Measurements from ENCODE around the gene C8A.

C8A gene

GRCh38 chr1:56854521-56855099 lies at the start of gene C8A:
C8A (plus strand) TSS chr1:56854797; CDS start chr1:56854902, 105 bp downstream.
- no peak for DNase-seq (ENCODE audit: low read depth)

- no peak for DNase-seq (ENCODE audit: low read depth)
Observed at GRCh38 chr1:56806804-56807203, 47.8 kb upstream of the C8A start.

- DNase-seq (ENCODE audit: low read depth), result no peak
Observed at GRCh38 chr1:56808410-56808809, 46.2 kb upstream of the C8A start.

- no peak for DNase-seq (ENCODE audit: low read depth)
Observed at GRCh38 chr1:56811331-56811730, 43.3 kb upstream of the C8A start.

GRCh38 chr1:56814205-56814604 lies 40.4 kb upstream of the C8A start:
- DNase-seq (ENCODE audit: low read depth), result no peak

- no peak for DNase-seq (ENCODE audit: low read depth)
Observed at GRCh38 chr1:56816264-56816663, 38.3 kb upstream of the C8A start.

- DNase-seq (ENCODE audit: low read depth), result no peak
Observed at GRCh38 chr1:56816909-56817308, 37.7 kb upstream of the C8A start.

GRCh38 chr1:56817716-56818463 lies 36.7 kb upstream of the C8A start:
- no peak for DNase-seq (ENCODE audit: low read depth)

GRCh38 chr1:56819387-56819899 lies 35.2 kb upstream of the C8A start, which contains the start of gene FYB2:
FYB2 (minus strand) TSS chr1:56819404; CDS start chr1:56819290, 114 bp downstream.
- no peak for DNase-seq (ENCODE audit: low read depth)

- DNase-seq (ENCODE audit: low read depth), result peak; percentile 55
Observed at GRCh38 chr1:56820755-56821461, 33.7 kb upstream of the C8A start.

GRCh38 chr1:56821462-56821797 lies 33.2 kb upstream of the C8A start:
- no peak for DNase-seq (ENCODE audit: low read depth)

GRCh38 chr1:56824271-56824670 lies 30.3 kb upstream of the C8A start:
- no peak for DNase-seq (ENCODE audit: low read depth)

- DNase-seq (ENCODE audit: low read depth), result no peak
Observed at GRCh38 chr1:56824938-56825337, 29.7 kb upstream of the C8A start.

- DNase-seq (ENCODE audit: low read depth), result no peak
Observed at GRCh38 chr1:56825436-56825835, 29.2 kb upstream of the C8A start.

- no peak for DNase-seq (ENCODE audit: low read depth)
Observed at GRCh38 chr1:56827711-56828110, 26.9 kb upstream of the C8A start.

- DNase-seq (ENCODE audit: low read depth), result no peak
Observed at GRCh38 chr1:56830052-56830451, 24.5 kb upstream of the C8A start.

GRCh38 chr1:56831871-56832693 lies 22.5 kb upstream of the C8A start:
- DNase-seq (ENCODE audit: low read depth), result peak; percentile 81

GRCh38 chr1:56833088-56833487 lies 21.5 kb upstream of the C8A start:
- no peak for DNase-seq (ENCODE audit: low read depth)

GRCh38 chr1:56834137-56834900 lies 20.3 kb upstream of the C8A start:
- no peak for DNase-seq (ENCODE audit: low read depth)

GRCh38 chr1:56835657-56836056 lies 18.9 kb upstream of the C8A start:
- DNase-seq (ENCODE audit: low read depth), result no peak

GRCh38 chr1:56836359-56836758 lies 18.2 kb upstream of the C8A start:
- DNase-seq (ENCODE audit: low read depth), result no peak
